ENCODE results near the gene MYRFL.
A peak's percentile ranks its signal among the peaks of the same experiment; 100 is the strongest.
"Not testable (repeated sequence)": the region's sequence is repeated elsewhere in the genome, so short reads cannot be mapped to it uniquely, and the experiment has no call there.

Gene MYRFL

DNA sequence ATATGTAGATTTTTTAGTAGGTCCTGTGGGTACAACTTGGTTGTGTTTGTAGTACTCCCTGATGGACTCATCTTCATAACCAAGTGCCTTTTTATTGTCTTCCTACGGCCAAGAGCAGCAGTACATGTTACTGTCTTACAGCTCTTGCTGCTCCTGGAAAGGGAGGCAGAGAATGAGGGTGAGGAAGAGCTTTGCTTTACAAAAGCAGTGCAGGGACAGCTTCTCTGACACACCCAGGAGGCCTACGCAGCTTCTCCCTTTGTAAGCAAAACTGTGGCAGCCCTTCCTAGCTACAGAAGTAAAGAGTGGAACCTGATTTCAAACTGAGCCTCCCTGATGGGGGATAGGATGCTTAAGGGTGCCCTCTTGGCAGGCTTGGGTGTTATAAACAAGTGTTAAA, 18.6 kb downstream of the MYRFL start:
- DNase-seq (ENCODE audit: low read depth): no peak

DNA sequence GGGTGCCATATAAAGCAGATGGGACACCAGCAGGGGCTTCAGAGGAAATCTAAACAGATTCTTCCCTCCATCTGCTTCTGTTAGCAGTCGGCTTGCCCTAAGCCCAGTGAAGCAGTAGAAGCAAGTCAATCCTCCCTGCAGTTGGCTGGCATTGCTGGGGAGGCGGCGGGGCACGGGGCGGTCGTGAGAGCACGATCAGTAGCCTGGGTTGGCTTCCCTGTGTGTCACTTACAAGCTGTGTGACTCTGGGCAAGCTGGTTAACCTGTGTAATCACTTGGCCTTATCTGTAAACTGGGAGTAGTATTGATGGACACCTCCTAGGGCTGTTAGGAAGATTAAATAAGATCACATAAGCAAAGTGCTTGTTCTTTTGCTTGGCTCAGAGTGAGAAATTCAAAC, 19.4 kb downstream of the MYRFL start:
- no peak for DNase-seq (ENCODE audit: low read depth)

DNA sequence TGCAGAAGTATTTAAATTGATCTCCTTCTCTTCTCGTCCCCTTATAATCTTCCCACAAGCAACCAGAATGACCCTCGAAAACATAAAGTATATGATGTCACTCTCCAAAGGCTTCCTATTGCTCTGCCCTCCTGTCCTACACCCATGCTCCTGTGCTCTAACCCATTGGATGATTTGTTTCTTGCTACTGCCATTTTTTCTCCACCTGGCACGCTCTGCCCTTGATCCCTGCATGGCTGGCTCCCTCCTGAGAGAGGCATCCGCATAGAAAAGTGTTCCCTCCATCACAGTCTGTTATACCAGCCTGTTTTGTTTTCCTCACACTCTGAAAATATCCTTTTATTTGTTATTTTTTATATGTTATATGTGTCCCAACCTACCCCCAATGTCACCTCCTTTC, 19.8 kb downstream of the MYRFL start:
- no peak for DNase-seq (ENCODE audit: low read depth)

DNA sequence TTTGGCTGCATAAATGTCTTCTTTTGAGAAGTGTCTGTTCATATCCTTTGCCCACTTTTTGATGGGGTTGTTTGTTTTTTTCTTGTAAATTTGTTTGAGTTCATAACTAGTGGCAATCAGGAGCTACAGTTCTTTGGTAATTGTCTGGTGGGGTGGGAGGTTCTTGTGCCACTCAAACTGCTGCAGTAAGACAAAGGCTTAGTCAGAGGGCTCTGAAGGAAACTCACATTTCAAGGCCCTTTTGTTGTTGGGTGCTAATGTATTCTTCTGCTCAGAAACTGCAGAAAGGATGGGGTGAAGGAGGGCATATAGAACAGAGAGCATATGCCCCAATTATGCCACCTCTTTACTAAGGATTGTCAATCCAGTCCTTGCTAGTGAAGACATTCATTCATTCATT, 21.9 kb downstream of the MYRFL start:
- DNase-seq (ENCODE audit: low read depth): no peak

DNA sequence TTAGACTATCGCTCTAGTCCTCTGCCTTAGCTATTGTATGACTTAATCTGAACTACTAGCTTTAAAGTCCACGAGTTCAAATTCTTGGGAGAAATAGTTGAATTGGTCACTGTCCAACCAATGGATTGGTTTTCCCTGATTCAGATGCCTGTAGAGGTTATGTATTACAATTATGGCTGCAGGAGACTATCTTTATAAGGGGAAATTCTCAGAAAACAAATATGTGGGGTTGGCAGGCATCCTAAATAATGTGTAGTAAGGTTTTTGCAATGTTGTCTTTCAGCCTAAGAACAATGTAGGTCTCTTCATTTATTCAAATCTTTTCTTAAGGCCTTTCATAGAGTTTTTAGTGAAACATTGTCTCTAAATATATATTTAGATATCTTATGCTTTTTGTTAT, 26.9 kb downstream of the MYRFL start:
- no peak for DNase-seq (ENCODE audit: low read depth)

DNA sequence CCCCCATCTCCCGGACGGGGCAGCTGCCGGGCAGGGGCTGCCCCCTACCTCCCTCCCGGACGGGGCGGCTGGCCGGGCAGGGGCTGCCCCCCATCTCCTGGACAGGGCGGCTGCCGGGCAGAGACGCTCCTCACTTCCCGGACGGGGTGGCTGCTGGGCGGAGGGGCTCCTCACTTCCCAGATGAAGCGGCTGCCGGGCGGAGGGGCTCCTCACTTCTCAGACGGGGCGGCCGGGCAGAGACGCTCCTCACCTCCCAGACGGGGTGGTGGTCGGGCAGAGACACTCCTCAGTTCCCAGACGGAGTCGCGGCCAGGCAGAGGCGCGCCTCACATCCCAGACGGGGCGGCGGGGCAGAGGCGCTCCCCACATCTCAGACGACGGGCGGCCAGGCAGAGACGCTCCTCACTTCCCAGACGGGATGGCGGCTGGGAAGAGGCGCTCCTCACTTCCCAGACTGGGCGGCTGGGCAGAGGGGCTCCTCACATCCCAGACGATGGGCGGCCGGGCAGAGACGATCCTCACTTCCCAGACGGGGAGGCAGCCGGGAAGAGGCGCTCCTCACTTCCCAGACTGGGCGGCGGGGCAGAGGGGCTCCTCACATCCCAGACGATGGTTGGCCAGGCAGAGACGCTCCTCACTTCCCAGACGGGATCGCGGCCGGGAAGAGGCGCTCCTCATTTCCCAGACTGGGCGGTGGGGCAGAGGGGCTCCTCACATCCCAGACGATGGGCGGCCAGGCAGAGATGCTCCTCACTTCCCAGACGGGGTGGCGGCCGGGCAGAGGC, 28.3 kb downstream of the MYRFL start:
- DNase-seq (ENCODE audit: low read depth): not testable (repeated sequence)

DNA sequence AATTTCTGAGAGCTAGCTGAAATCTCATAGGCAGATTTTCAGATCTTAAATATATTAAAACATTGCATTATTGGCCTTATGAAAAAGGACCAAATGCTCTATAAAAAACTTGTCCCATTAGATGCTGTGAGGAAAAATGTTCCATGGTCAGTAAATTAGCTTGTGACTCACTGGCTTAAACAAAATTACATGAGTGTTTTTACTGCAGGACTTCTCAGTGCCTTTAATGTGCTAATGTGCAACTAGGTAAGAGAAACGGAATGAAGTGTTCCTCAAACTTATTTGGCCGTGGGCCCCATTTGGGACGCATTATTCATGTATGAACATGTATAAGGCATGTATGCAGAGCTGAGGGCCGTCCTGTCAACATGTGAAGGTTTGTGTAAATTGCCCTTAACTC, 41.7 kb downstream of the MYRFL start:
- no peak for DNase-seq (ENCODE audit: low read depth)

DNA sequence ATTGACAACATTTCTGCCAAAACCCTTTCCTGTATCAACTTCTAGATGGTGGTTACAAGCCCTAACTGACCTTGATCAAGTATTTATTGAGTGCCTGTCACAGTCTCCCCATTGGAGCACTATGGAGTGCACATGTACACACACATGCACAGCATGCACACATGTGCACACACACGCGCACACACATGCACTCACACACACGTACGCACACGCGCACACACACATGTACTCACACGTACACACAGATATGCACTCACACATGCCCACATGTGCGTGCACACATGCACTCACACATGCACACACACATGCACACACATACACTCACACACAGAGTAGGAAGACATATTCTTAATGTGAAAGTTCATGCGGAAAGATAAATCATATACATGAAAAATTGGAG, 43.7 kb downstream of the MYRFL start:
- no peak for DNase-seq (ENCODE audit: low read depth)

DNA sequence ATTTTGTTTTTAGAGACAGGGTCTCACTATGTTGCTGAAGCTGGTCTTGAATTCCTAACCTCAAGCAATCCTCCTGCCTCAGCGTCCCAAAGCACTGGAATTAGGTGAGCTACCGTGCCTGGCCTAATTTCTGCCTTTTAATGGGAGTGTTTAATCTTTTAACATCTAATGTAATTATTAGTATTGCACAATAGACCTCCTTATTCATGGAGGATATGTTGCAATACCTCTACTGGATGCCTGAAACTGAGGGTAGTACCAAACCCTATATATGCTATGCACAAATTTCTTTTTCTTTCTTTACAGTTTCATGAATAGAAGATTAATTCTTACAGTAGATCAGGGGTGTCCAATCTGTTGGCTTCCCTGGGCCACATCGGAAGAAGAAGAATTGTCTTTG, 47.8 kb downstream of the MYRFL start:
- no peak for DNase-seq (ENCODE audit: low read depth)

DNA sequence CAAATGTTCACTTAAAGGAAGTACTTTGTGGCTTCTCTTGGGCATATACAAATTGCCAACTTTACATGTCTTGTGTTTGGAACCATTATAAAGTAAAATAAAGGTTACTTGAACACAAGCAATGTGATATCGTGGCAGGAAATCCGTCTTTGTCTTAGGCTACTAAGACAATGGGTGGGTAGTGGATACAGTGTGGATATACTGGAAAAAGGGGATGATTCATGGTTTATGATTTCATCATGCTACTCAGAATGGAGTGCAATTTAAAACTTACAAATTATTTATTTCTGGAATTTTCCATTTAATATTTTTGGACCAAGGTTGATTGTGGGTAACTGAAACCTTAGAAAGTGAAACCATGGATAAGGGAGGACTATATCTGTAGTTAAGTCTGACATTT, 48.4 kb downstream of the MYRFL start:
- DNase-seq (ENCODE audit: low read depth): no peak

DNA sequence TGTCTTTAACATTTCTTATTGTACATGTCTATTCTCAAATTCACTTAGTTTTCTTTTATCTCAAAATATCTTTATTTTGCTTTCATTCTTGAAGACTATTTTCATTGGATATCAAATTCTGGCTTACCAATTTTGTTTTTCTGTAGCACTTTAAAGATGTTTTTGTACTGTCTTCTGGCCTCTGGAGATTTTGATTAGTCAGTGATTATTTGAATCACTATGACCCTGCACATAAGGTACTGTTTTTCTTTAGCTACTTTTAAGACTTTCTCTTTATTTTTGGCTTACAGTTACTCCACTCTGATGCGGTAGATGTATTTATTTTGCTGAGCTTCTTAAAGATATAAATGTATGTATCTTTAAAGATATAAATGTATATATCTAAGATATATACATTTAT, 49.6 kb downstream of the MYRFL start:
- DNase-seq (ENCODE audit: low read depth): no peak

DNA sequence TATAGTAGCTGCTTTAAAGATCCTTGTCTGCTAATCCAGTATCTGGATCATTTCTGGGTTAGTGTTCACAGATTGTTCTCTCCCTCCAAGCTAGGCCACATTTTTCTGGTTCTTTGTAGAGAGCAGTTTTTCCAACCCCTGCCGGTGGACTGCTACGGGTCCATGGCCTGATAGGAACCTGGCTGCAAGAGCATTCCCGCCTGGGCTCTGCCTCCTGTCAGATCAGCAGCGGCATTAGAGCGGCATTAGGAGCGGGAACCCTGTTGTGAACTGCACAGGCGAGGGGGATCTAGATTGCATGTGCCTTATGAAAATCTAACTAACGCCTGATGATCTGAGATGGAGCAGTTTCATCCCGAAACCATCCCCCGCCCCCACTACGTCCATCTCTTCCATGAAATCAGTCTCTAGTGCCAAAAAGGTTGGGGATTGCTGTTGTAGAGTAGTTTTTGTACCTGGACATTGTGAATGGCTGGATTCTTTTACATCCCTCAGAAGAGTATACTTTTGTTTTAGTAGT, 50.4 kb downstream of the MYRFL start:
- DNase-seq (ENCODE audit: low read depth): no peak

DNA sequence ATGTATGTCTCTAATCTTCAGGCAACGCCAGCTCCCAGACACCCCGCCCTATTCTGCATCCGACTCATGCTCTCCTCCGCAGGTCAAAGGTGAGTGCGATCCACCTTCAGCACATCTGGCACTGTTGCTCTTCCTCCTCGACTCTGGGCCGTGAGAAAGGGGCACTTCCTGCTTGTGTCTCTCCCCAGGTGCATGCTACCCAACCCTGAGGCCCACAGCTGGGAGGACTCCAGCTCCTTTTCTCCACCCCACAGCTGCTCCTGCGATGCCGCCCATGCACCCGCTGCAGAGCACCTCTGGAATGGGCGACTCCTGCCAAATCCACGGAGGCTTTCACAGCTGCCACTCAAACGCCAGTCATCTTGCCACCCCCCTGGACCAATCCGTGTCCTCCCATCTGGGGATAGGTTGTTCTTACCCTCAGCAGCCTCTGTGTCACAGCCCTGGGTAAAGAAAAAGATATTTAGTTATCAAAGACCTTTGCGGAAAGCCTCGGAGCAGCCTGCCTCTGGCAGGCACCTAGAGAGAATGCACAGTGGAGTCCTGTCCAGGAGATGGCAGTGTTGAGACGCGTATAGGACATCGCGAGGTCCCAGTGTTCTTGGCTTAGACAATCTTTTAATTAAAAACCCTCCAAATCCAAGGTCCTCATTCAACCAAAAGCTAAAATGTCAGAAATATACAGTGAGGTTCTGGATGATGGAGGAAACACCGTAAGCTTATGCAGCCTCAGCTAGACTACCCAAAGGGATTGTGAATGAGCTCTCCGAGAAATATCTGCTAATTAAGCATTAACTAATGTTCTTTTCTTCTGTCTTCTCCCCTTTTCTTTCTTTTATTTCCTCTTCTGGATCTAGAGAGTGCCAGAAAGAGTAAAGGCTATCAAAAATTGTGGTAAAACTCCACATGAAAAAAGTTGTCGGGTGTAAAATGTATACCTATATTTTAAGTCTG, 54.3 kb downstream of the MYRFL start:
- peak; percentile 48 for DNase-seq (ENCODE audit: low read depth)

DNA sequence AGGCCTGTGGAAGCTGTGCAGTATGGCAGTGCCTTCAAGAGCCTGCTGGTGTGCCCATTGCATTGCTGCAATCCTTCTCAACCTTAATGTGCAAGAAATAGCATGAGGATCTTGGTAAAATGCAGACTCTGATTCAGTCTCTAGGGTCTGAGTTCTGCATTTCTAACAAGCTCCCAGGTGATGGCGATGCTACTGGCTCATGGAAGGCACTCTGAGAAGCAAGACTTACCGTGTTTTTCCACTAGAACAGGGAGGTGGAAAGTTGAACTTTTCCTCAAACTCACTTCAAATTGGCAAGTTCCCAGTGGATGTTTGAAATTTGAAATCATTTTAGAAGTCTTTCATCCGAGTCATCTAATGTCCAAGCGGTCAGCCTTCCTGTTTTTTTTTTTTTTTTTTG, 55.5 kb downstream of the MYRFL start:
- no peak for DNase-seq (ENCODE audit: low read depth)

DNA sequence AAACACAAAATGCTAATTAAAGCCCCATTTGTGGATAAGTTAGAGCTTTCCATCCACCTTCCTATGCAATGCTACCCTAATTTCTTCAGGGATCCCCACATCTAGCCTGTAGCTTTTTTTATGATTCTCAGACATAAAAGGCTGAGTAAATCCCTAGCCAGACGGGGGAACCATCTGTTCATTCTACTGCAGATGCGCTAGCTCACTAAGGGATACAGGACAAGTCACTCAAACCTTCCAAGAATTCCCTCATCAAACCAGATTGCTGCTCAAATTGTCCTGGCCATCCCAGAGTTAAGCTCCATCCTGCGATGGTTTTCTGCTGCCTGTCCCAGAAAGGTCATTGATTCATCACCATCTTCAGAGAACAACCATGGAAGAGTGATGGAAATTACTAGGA, 56.7 kb downstream of the MYRFL start:
- no peak for DNase-seq (ENCODE audit: low read depth)

DNA sequence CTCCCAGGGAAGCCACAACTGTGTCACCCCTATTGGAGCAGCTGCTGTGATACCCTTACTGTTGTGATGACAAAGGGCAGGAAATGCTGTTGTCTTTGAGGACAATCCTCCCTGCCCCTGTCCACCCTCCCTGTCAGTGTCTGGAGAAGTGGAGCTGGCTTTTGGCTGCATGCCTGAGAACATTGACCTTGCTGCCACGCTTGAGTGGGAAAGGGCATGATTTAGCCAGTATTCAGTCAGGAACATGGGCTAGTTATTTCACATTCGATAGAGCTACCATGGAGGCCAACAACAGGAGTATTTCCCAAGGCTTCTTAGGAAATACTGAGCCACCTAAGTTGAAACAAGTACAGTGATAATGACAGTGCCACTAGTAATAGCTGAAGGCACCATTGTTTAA, 59.4 kb downstream of the MYRFL start:
- DNase-seq (ENCODE audit: low read depth): no peak

DNA sequence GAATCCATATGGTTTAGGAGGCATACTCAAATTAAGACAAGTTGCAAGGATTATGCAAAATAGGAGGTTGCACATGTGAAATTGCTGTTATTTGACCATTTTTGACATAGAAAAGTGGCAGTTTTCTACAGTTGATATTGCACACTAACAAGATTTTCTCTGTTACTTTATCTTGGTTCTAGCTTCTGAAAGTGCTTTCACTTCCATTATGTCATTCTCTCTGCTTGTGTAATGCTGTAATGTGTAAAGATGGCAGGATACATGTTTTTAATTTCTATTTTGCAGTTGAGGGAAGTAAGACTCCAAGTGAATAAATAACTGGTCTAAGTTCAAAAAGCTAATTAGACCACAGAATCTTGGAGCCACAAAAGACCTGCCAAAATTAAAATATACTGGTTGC, 60.6 kb downstream of the MYRFL start:
- no peak for DNase-seq (ENCODE audit: low read depth)

DNA sequence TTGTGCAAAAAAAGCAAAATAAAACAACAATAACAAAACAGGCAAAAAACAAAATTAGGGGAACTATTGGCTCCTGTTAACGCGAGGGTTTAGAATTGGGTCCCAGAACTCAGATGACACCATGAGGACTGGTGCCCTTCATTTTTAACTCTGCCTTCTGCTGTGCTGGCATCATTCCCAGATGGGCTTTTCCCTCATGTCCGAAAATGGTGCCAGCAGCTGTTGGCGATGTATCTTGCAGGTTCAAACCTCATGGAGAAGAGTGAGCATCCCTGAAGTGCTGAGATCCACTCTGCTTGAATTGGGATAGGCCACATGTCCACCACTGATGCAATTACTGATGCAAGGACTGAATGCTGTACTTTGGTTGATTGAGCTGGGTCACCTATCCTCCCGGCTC, 61.1 kb downstream of the MYRFL start:
- DNase-seq (ENCODE audit: low read depth): no peak

DNA sequence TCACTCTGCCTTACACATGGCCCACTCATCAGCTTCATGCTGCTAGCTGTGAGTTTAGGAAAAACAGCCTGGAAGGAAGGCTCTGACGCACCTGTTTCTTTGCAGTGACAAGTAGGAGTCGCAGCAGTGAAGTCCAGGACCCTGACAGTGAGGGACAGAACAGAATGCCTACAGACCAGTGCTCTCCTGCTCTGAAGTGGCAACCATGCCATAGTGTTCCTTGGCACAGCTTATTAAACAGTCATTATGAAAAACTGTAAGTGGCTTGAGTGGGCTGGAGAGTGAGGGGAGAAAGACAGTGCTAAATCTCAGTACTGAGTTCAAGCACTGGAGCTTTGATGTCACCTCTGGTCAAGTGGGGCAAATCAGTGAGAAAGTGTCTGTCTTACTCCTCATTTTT, 61.7 kb downstream of the MYRFL start:
- no peak for DNase-seq (ENCODE audit: low read depth)

DNA sequence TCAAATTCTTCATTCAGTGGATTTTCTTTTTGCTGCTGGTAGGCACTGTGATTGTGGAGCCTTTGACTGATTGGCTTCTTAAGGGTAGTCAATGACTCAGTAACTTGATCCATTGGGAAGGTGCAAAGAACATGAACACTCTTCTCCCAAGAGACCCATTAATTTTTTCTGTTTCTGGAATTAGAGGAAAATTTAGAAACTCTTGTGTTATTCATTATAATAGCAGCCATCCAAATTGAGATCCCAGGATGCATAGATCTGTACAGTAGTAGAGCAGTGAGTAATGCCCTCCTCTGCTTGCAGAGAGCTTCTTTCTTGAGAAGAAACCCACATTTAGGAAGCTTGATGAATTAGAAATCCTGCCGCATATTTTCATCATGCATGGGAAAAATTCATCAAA, 63.9 kb downstream of the MYRFL start:
- DNase-seq (ENCODE audit: low read depth): no peak

DNA sequence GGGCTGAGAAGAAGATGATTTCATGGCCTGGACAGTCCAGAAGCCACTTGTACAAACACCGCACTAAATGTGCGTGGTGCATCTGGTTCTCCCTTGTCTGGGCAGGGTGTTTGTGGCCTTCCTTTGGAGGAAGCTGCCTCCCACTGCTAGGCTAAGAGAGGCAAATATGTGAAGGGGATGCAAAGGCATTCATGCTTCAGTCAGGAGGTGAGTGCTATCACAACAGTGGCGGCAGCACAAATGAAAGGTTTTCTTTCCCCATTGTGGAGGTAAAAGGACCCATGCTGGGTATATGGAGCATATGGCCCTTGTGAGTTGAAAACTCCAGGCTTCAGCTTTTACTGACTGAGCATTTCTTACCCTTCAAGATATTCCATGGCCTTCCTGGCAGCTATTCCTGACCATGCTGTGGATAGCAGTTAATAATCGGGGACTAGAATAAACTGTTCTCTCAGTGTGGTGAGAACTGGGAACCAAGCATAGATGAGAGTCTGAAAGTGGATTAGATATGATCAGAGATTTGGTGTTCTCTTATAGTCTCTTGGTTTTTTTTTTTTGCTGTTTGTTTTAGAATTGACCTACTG, 69.9 kb downstream of the MYRFL start:
- DNase-seq (ENCODE audit: low read depth): no peak

DNA sequence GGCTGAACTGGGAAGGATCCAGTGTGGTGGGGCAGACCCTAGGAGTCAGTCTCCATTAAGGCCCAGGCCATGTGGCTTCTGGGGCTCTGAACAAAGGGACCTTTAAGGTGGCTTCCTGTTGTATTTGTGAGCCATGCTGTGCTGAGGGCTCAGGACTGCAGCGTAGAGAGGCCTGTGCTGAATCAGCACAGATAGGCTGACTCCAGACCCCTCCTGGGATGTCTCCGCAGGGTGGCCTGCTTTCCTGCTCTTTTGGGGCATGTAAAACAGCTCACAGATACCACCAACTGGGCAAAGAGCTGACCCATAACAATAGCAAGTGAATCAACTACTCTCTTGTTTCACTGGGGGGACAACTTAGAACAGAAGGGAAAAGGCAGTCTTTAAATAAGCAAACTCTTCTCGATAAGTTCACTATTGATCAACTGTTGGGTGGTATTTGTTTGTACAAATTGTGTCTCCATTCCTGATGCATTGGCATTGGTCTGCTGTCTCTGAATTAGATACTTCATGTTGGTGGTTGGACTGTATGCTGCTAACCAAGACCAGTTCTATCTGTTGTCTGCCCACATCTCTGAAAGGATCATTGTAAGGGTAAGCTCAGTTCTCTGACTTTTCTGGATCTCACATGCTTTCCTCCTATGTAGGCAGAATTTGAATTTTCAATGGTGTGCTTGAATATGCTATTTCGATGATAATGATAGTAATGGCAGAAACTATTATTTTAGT, 71.8 kb downstream of the MYRFL start:
- no peak for DNase-seq (ENCODE audit: low read depth)

Data from activated T-cell treated with anti-CD3 and anti-CD28 coated beads for 24 hours (primary cell).